ENCODE data around the gene MYEOV.

GRCh38 chr11:69339041-69339733 lies 45.2 kb downstream of the MYEOV start:
- no peak for TF ChIP-seq EZH2 (IDR thresholded peaks at IDR 0.05; ENCODE audit: low read length)
- TF ChIP-seq, protein P1, sequence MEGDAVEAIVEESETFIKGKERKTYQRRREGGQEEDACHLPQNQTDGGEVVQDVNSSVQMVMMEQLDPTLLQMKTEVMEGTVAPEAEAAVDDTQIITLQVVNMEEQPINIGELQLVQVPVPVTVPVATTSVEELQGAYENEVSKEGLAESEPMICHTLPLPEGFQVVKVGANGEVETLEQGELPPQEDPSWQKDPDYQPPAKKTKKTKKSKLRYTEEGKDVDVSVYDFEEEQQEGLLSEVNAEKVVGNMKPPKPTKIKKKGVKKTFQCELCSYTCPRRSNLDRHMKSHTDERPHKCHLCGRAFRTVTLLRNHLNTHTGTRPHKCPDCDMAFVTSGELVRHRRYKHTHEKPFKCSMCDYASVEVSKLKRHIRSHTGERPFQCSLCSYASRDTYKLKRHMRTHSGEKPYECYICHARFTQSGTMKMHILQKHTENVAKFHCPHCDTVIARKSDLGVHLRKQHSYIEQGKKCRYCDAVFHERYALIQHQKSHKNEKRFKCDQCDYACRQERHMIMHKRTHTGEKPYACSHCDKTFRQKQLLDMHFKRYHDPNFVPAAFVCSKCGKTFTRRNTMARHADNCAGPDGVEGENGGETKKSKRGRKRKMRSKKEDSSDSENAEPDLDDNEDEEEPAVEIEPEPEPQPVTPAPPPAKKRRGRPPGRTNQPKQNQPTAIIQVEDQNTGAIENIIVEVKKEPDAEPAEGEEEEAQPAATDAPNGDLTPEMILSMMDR (optimal IDR thresholded peaks at IDR 0.05 in 1 of 3, IDR thresholded peaks at IDR 0.05 in 1 of 3, conservative IDR thresholded peaks at IDR 0.05 in 1 of 3; ENCODE audit: extremely low read depth in 1 of 3, insufficient read depth in 2 of 3, low read length in 3 of 3), result no peak

Data from keratinocyte (primary cell).